CD4-positive, alpha-beta T cell treated with Interleukin-12 subunit alpha and Interleukin-12 subunit beta, for 1 hour (primary cell): ENCODE data around the gene PDE6B.
A peak's percentile ranks its signal among the peaks of the same experiment; 100 is the strongest.
"Not testable (repeated sequence)": the region's sequence is repeated elsewhere in the genome, so short reads cannot be mapped to it uniquely, and the experiment has no call there.

Experiments used
- DNase-seq: peaks from one replicate; pipeline ENCODE4 v3.0.0-alpha.2; 2020

The PDE6B gene

DNA sequence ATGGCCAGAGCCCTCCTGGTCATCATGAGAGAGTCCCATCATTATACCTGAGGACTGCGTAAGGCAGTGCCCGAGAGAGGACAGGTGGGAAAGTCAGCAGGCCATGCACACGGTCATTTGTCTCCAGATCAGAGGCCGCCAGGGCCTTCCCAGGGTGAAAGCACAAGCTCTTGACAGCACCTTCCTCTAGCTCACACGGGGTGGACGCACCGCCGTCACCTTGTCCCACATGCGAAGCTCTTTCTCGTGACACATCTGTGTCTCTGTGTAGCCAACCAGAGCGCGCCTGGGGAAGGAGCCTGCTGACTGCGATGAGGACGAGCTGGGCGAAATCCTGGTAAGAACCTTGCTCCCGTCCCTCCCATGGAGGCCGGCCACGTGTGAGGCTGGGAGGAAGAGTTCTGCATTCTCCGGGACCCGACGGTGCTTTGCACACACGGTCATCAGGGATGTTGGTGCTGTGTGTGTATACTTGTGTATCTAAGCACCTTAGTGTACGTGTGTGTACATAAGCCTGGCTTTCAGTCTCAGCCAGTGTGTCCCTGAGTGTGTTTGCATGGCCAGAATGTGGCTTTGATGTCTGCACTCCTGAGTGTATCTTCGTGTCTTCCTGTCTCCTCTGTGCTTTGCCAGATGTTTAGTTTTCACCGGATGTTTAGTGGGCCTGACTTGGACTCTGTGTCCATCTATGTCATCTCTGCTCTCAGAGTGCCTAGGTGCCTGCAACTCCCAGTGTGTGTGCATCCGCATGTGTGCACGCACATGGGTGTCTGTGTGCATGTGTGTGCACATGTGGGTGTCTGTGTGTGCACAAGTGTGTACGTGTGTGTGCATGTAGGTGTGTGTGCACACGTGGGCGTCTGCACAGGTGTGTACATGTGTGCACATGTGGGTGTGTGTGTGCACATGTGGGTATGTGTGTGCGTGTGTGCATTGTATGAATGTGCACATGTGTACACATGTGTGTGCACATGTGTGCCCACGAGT lies 33.6 kb downstream of the PDE6B start:
- no peak for DNase-seq

DNA sequence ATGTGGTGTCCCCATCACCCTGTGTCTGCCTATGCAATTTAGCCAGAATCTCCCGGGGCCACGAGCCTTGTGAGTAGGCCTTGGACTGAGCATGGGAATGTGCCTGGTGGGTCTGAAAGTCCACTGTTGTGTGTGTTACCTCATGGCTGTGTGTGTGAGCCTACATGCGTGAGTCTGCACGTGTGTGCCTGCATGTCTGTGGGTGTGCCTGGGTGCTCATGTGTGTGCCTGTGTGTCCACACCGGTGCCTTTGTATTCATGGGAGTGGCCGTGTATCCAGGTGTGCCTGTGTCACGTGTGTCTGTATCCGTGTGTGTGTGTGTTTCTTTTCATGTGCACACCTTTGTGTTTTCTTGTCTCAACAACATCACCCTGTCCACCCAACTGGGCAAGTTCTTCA lies 34.5 kb downstream of the PDE6B start:
- DNase-seq: no peak

DNA sequence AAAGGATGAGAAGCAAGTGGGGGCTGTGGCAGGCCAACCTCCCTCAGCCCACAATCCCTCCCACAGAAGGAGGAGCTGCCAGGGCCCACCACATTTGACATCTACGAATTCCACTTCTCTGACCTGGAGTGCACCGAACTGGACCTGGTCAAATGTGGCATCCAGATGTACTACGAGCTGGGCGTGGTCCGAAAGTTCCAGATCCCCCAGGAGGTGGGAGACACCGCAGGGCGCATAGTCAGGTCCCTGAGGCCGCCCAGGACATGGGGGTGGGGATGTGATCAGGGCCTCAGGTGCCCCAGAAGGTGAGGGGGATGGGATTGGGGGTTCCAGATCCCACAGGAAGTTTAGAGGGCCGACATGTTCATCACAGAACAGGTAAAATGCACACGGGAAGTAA lies 35.0 kb downstream of the PDE6B start:
- DNase-seq: no peak

DNA sequence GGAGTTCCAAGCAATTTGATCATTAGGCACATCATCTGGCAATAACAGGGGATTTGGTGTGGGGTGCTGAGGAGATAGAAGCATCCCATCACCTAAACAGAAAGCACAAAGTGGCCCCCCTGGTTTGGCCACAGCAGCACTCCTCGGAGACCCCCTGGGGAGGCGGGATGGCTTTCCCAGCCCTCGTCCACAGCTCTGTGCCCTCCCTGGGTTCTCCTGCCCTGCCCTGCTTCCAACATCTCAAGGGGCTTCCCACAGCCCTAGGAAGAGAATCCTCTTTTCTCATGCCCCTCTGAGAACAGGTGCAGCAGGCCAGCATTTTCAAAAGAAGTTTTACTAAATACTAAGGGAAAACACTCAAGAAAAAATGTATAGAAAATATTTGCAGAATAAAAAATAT lies 35.9 kb downstream of the PDE6B start:
- no peak for DNase-seq

DNA sequence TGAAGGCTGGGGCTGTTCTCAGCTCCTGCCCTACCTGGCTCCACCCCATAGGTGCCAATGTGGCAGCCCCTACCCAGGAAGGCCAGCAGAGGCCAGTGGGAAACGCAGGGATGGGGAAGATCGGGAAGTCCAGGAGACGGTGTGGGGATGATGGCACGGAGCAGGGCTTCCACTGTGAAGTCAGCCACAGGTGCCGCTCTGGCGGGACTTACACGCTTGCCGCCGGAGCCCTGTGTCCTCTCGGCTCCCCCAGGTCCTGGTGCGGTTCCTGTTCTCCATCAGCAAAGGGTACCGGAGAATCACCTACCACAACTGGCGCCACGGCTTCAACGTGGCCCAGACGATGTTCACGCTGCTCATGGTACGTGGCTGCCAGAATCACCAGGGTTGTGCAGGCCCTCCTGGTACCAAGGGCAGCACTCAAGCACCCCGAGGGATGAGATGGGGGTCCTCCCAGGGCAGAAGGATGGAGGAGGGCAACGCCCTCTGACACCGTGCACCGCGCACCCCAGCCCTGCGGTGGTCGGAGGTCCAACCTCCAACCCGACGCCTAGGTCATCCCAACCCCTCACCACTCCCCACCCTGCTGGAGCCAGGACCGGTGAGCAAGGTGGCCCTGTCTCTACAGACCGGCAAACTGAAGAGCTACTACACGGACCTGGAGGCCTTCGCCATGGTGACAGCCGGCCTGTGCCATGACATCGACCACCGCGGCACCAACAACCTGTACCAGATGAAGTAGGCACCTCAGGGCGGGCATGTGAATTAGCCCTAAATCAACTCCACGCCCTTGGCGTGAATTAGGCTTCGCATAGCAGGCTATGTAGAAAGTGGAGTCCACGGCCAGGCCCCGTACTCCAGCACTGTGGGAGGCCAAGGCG lies 36.7 kb downstream of the PDE6B start:
- no peak for DNase-seq

DNA sequence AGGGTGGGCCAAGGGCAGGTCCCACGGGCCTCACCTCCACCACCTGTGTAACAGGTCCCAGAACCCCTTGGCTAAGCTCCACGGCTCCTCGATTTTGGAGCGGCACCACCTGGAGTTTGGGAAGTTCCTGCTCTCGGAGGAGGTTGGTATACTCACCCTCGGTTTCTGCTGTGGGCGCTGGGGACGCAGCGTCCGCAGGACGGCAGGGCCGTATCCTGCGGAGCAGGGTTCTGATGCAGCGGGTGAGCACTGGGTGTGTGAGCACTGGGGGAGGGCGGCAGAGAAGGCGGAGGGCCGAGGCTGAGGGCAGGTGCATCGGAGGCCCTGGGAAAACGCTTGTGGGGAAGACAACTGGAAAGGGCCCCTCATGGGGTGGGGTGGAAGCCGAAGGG lies 37.7 kb downstream of the PDE6B start:
- no peak for DNase-seq

DNA sequence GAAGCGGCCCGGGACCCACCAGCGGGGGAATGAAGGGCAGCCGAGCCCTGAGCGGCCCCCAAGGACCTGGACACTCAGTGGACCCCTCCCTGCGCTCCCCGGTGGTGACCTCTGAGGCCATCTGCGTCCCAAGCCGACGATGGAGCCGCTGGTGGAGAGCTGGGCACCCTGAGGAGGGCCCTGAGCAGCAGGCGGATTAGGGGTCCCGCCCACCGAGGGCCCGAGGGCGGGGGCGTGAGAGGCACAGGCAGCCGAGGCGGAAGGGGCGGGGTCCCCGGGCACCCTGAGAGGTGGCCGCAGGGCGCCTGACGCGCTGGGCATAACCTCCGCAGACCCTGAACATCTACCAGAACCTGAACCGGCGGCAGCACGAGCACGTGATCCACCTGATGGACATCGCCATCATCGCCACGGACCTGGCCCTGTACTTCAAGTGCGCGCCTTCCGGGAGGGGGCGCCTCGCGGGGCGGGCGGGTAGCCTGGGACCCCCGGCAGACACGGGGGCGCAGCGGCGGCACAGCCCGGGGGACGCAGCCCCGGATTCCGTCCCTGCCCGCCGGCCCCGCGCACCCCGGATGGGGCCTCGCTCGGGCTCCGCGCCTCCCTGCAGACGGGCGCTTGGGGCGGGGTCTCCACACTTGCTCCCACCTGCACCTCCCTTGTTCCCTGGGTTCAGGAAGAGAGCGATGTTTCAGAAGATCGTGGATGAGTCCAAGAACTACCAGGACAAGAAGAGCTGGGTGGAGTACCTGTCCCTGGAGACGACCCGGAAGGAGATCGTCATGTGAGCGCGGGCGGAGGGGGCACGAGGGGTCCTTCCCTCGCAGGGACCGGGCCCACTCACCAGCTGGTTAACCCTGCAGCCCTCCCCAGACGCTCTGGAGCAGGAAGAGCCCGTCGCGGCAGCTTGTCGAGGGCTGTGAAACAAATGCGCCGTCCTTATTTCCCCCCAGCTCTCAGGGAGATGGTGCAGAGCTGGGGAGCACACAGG lies 38.4 kb downstream of the PDE6B start:
- DNase-seq: peak; percentile 80

DNA sequence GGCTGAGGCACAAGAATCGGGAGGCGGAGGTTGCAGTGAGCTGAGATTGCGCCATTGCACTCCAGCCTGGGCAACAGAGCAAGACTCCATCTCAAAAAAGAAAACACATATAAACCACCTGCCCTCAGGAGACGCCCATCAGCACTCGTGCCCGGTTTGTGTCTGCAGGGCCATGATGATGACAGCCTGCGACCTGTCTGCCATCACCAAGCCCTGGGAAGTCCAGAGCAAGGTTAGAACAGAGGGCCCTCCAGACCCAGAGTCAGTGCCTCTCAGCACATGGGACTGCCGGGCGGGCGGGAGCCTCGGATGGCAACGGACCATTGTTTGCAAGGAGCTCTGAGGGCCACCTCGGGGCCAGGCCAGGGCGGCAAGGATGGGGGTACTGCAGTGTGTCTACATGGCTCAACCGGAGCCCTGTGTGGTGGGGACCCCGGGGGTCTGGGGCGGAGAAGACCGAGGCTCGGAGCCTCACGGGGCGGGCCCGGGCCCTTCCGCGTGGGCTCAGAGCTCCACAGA lies 39.4 kb downstream of the PDE6B start:
- no peak for DNase-seq

DNA sequence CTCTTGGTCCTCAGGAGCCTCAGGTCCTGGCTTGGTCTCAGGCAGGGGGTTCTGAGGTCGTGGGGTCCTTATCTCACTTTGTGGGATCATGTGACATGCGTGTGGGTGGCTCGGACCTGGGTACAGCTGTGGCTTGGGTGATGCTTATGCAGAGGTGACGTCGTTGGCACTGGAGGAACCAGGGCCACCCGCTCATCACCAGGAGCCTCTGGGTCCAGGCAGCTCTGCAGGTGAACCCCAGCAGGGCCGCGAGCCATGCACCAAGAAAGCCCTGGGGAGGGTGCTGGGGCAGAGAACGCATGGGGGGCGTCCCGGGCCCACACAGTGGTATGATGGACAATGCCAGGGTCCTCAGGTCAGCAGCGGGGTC lies 40.0 kb downstream of the PDE6B start:
- DNase-seq: no peak

DNA sequence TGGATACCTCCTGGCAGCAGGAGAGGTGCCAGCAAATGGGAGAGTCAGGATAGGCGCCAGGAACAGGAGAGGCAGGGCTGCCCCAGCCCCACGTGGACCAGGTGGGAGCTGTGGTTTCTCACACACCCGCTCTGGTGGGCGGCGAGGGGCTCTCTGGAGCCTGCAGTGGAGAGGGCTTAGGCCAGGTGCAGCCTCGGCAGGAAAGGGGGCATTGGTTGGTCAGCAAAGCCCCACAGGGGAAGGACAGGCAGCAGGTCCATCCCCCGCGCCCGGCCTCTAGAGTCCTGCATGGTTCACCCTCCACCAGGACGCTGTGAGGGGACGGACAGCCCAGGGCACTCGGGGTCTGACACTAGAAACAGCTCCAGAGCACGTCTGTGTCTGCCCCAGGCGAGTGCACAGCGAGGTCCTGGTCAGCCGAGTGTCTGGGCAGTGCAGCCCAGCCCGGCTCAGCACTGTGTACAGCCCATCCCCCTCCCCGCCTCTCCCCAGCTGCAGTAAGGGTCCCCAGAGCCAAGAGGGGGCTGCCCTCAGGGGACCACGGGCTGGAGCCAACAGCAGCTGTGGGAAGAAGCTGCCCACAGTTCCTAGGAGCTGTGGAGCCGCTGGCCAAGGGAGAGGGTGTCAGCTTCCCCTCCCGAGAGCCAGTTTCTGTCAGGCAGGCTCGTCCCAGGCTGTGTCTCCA lies 40.5 kb downstream of the PDE6B start:
- DNase-seq: no peak

DNA sequence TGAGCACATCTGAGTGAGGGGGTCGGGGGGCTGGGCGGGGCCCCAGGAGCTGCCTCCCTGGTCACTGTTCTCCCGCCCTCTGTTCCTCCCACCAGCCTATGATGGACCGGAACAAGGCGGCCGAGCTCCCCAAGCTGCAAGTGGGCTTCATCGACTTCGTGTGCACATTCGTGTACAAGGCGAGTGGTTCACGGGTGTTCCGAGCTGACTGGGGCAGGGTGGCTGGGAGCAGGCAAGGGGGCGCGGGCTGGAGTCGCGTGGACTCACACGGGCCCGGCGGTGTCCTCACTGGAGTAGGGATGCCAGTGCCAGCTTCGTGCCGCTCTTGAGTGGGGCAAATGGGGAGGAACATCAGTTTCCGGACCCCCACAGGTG lies 41.0 kb downstream of the PDE6B start:
- no peak for DNase-seq

DNA sequence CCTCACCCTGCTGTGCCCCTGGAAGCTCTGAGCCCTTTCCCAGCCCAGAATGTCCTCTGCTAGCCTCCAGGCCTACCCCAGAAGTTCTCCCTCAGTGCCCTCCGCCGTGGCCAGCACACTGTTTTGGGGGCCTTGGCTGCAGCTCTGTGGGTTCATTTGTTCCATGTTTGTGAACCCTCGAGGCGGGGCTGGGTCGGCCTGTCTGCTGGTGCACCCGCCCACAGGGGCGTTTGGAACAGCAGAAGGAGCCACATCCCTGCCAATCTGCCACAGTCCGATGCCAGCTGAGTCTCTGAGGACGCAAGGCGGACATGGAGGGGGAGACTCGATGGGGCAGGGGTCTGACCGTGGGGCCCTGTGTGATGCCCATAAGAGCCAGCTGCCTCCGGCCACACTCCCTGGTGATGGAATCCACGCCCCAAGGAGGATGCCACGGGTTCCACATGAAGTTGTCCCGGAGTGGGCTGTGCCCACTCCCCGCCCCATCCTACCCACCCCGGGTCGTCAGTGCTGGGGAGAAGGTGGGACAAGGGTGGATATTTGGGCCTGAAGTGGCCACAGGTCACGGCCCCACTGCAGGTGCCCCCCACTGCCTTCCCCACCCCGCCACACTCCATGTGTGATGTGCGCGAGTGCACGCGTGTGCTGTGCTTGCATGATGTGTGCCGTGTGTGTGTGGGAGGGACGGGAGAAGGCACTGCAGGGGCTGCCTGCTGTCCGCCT lies 41.6 kb downstream of the PDE6B start:
- DNase-seq: no peak

DNA sequence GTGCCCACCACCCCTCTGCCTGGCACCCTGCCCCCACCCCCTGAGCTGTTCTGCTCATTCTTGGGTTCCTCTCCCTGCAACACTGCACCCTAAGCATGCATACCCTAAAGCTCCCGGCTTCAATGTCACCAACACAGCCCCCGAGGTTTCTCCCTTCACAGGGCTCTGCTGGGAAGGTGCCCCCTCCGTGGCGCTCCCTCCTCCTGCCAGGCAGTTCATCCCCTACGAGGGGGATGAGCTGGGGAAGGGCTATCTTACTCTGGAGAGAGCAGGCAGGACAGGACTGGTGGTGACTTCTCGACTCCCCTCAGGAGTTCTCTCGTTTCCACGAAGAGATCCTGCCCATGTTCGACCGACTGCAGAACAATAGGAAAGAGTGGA lies 42.2 kb downstream of the PDE6B start:
- DNase-seq: no peak

DNA sequence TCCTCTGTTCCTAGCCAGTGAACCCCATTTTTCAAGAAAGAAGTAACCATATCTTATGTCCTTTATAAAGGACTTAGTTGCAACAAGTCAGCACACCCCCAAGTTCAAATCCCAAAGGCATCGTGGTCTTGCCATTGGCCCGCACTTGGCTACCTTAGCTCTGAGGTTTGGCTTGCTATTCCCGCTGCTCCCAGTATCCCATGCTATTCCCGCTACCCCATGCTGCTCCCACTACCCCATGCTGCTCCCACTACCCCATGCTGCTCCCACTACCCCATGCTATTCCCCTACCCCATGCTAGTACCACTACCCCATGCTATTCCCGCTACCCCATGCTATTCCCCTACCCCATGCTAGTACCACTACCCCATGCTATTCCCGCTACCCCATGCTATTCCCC lies 42.8 kb downstream of the PDE6B start:
- not testable (repeated sequence) for DNase-seq

DNA sequence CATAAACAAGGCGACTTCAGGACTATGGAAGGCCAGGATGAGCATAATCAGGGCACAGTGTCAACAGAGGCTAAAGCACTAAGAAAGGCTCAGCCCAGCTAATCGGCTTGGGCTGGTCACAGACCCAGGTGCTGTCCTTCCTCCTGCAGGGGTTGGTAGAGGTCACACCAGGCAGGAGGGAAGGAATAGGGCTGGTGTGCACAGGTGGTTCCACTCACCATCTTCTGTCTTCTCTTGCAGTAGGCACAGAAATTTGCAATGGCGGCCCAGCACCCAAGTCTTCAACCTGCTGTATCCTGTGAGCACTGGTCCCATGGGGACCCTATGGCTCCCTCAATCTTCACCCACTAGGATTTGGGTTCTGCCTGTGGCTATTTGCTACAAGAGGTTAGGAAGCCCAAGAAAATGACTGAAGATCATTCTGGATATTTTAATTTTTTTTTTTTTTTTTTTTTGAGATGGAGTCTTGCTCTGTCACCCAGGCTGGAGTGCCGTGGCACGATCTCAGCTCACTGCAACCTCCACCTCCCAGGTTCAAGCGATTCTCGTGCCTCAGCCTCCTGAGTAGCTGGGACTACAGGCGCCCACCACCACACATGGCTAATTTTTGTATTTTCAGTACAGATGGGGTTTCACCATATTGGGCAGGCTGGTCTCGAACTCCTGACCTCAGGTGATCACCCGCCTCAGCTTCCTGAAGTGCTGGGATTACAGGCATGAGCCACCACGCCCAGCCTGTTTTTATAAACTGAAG lies 44.6 kb downstream of the PDE6B start:
- DNase-seq: not testable (repeated sequence)

DNA sequence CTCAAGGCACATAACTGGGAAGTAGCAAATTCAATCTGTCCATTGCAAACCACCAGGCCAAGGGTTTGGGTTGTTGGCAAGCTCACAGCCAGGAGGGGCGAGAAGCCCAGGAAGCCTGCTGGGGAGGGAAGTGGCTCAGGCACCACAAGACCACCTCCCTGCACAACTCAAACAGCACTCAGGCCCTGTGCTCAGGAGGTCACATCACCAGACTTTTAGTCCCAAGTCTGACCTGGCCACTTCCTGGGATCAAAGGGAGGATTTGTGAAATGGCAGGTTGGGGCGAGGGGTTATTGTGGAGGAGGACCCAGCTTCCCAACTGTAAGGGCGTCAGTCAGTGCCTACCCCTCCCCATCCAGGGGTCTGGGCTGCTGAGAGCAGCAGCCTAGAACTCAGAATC lies 46.4 kb downstream of the PDE6B start:
- DNase-seq: no peak

DNA sequence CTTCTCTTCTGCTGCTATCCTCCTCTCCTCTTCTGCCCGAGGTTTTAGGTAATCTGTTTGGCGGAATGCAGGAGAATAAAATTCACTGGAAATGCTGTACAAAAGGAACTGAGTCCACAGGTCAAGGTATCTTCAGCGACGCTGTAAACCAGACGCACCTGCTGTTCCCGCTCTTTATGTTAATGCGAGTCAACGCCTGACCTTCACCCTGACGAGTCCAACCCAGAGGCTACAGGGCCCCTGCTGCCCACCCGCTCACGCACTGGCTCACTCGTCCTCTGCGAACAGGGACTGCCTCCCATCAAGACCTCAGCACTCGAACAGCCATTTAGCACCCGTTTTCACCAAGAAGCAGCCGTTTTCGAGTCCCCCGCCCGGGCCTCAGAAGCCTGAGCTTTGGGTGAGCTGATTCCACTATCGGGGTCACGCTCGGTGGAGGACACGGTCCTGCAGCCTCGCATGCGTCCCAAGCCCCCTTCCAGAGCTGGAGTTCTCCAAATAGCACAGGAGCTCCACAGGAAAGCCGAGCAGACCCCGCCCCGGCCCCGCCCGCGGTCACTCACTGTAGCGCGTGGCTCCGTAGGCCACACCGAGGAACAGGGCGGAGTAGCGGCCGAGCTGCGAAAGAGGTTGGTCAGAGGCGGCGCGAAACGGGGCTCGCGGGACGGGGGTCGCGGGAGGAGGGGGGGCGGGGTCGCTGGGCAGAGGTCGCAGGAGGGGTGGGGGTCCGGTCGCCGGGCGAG lies 48.1 kb downstream of the PDE6B start:
- DNase-seq: no peak

DNA sequence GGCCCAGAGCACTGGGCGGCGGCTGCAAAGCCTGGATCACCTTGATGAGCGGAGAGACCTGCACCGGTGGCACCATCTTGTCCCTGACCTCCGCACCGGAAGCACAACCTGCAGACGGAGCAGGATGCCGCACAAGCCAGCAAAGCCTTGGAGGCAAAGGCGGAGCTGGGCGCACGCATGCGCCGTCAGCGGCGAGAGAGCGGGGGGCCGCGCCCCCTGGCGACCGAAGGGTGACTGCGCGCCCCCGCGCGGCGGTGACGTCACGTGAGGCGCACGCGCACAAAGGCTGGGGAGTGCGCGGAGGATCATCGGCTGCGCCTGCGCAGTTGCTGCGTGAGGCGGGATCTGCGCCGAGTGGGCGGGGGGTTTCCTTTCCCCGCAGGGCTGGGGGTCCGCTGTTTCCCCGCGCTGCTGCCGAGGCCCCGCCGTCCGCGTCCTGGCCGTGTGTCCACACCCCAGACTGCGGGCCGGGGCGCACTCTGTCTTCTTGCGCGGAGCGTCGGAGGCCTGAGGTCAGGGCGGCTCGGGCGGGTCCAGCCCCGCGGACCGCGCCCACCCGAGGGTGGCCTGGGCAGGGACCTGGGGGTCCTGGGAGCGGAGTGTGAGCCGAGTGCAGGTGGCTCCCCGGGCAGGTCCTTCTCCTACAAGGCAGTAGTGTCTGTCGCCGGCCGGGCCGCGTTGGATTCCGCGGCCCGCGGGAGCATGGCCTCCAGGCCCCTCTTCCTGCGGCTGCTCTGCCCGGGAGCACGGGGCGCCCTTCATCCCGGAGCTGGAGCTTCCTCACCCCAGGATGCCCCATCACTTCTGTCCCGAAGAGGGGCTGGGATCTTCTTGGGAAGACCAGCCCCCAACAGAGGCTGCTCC lies 49.0 kb downstream of the PDE6B start, which contains the start of the genes ATP5ME and MYL5:
Gene ATP5ME, minus strand, starts transcription at position 105 of the 864 bp plus-strand sequence. Its CDS starts 29 bp downstream, at position 76.
Gene MYL5, plus strand, starts transcription at position 371 of the 864 bp plus-strand sequence. CDS start 3,485 bp downstream, outside the sequence.
- peak; percentile 98 for DNase-seq
